A549 (cell line): ENCODE data around the gene SH3PXD2A. TPM values are rescaled to one million over a fixed set of nuclear protein-coding genes. Genes with fewer than 3 reads are reported as not detected.

Experiments used
- ATAC-seq, 2 experiments: fragments of 200-7000 bp in 1 of 2; fragments of >200 bp in 1 of 2; cut with Nextera tagmentation in 1 of 2; cut with Tn5 transposase in 1 of 2; 3 replicates each; pipeline versions ENCODE4 v1.8.0 to v1.9.1; 2018 to 2020; ENCODE audit warnings: mild to moderate bottlenecking in 1 of 2, moderate library complexity in 1 of 2
- CTCF ChIA-PET: fragments of 300-600 bp; sonication (Branson Sonifier 250); formaldehyde crosslinking; extraction: SDS; loops from one replicate; lab custom pipeline; 2021; ENCODE audit warnings: antibody characterized with exemption, inconsistent platforms; lab: Yijun Ruan, JAX
- POLR2A ChIA-PET: fragments of 350-600 bp; formaldehyde crosslinking; extraction: SDS; loops from one replicate; lab custom pipeline; 2021; ENCODE audit warnings: antibody characterized with exemption, inconsistent platforms; lab: Yijun Ruan, JAX
- DNase-seq, 2 experiments: peaks; one replicate each; pipeline versions ENCODE4 v3.0.0 to v3.0.0-alpha.2; 2011 to 2016; ENCODE audit warnings: low read depth in 1 of 2, low spot score in 1 of 2
- FAIRE-seq: peaks from 2 replicates; lab custom pipeline; 2011; peaks lifted over from hg19 to GRCh38; lab: Jason Lieb, UNC
- H3K27ac ChIP-seq, 2 experiments: fragments of >200 bp; sonication (Bioruptor Twin); formaldehyde crosslinking; 3 replicates each; pipeline ENCODE4 v1.5.1; 2016 to 2017
- H3K4me1 ChIP-seq: fragments of >200 bp; sonication (Bioruptor Twin); formaldehyde crosslinking; 3 replicates; pipeline ENCODE4 v1.6.1; 2016
- H3K4me2 ChIP-seq: fragments of >200 bp; sonication (Bioruptor Twin); formaldehyde crosslinking; 3 replicates; pipeline ENCODE4 v1.6.1; 2016
- H3K4me3 ChIP-seq: fragments of >200 bp; sonication (Bioruptor Twin); formaldehyde crosslinking; 3 replicates; pipeline ENCODE4 v1.5.1; 2016
- H3K9me3 ChIP-seq: fragments of >200 bp; sonication (Bioruptor Twin); formaldehyde crosslinking; 3 replicates; pipeline ENCODE4 v1.6.1; 2016
- ATOH8 ChIP-seq: fragments of 250-450 bp; sonication (Bioruptor Pico); IDR thresholded peaks from 2 replicates; pipeline ENCODE4 v1.5.0; 2020; ENCODE audit warnings: low read depth, mild to moderate bottlenecking, moderate library complexity
- BCL3 ChIP-seq: fragments of >200 bp; sonication (Bioruptor Twin); formaldehyde crosslinking; IDR thresholded peaks from 3 replicates; pipeline ENCODE4 v1.6.1; 2016
- CBX2 ChIP-seq: fragments of 200-600 bp; sonication (generic); IDR thresholded peaks from 2 replicates; pipeline ENCODE4 v1.6.1; 2016; ENCODE audit warnings: low read depth, mild to moderate bottlenecking, borderline replicate concordance
- CHD2 ChIP-seq: fragments of 150-350 bp; IDR thresholded peaks from 2 replicates; pipeline ENCODE4 v1.6.1; 2014; ENCODE audit warnings: low read length; ENCODE audit not compliant: partially characterized antibody
- CHD4 ChIP-seq: fragments of 200-600 bp; sonication (generic); IDR thresholded peaks from 2 replicates; pipeline ENCODE4 v1.6.1; 2016; ENCODE audit warnings: antibody characterized with exemption, mild to moderate bottlenecking, borderline replicate concordance
- EHF ChIP-seq: fragments of 250-450 bp; sonication (Bioruptor Pico); IDR thresholded peaks from 2 replicates; pipeline ENCODE4 v1.5.0; 2020; ENCODE audit warnings: mild to moderate bottlenecking
- FOXS1 ChIP-seq: fragments of 250-450 bp; sonication (Bioruptor Pico); IDR thresholded peaks from 2 replicates; pipeline ENCODE4 v1.5.0; 2020; ENCODE audit warnings: mild to moderate bottlenecking, moderate library complexity
- HES2 ChIP-seq: fragments of >200 bp; sonication (Bioruptor Twin); formaldehyde crosslinking; IDR thresholded peaks from 2 replicates; pipeline ENCODE4 v1.6.1; 2016
- HEYL ChIP-seq: fragments of 250-450 bp; sonication (Bioruptor Pico); IDR thresholded peaks from 2 replicates; pipeline ENCODE4 v1.8.0; 2021; ENCODE audit warnings: mild to moderate bottlenecking, moderate library complexity
- HMGXB4 ChIP-seq: fragments of 250-450 bp; sonication (Bioruptor Pico); IDR thresholded peaks from 2 replicates; pipeline ENCODE4 v1.5.0; 2021; ENCODE audit warnings: mild to moderate bottlenecking, moderate library complexity, borderline replicate concordance
- HOXA7 ChIP-seq: fragments of 250-450 bp; sonication (Bioruptor Pico); IDR thresholded peaks from 2 replicates; pipeline ENCODE4 v1.5.0; 2020; ENCODE audit warnings: mild to moderate bottlenecking, moderate library complexity
- HOXB13 ChIP-seq: fragments of 250-450 bp; sonication (Bioruptor Pico); IDR thresholded peaks from 2 replicates; pipeline ENCODE4 v1.5.0; 2020; ENCODE audit warnings: low read depth, mild to moderate bottlenecking, moderate library complexity
- JUN ChIP-seq, 2 experiments: fragments of >200 bp; sonication (Bioruptor Twin); formaldehyde crosslinking; IDR thresholded peaks; 2 replicates in 1 of 2; 3 replicates in 1 of 2; pipeline ENCODE4 v1.6.1; 2016 to 2017
- KDM1A ChIP-seq: fragments of 200-600 bp; sonication (generic); IDR thresholded peaks from 2 replicates; pipeline ENCODE4 v1.6.1; 2016; ENCODE audit warnings: low read depth, mild to moderate bottlenecking
- MAFK ChIP-seq: fragments of 450-650 bp; IDR thresholded peaks from 2 replicates; pipeline ENCODE4 v1.6.1; 2014; ENCODE audit not compliant: partially characterized antibody
- NFE2L2 ChIP-seq: fragments of 150-350 bp; conservative IDR thresholded peaks from 2 replicates; pipeline ENCODE4 v1.6.1; 2014; ENCODE audit warnings: low read length
- NPAS2 ChIP-seq: fragments of 250-450 bp; sonication (Bioruptor Pico); IDR thresholded peaks from 2 replicates; pipeline ENCODE4 v1.8.0; 2022; ENCODE audit warnings: mild to moderate bottlenecking, moderate library complexity, borderline replicate concordance
- NR3C1 ChIP-seq: fragments of >200 bp; sonication (Bioruptor Twin); formaldehyde crosslinking; IDR thresholded peaks from 3 replicates; pipeline ENCODE4 v1.6.1; 2017
- RARB ChIP-seq: fragments of 250-450 bp; sonication (Bioruptor Pico); IDR thresholded peaks from 2 replicates; pipeline ENCODE4 v1.8.0; 2021; ENCODE audit warnings: mild to moderate bottlenecking, moderate library complexity
- REST ChIP-seq: fragments of 200-600 bp; sonication (generic); IDR thresholded peaks from 2 replicates; pipeline ENCODE4 v1.6.1; 2016; ENCODE audit warnings: antibody characterized with exemption, mild to moderate bottlenecking, moderate library complexity
- SREBF2 ChIP-seq: fragments of 450-650 bp; IDR thresholded peaks from 2 replicates; pipeline ENCODE4 v1.6.1; 2014; ENCODE audit warnings: mild to moderate bottlenecking, moderate library complexity
- TP53 ChIP-seq: fragments of 250-450 bp; sonication (Bioruptor Pico); IDR thresholded peaks from 2 replicates; pipeline ENCODE4 v1.5.0; 2021; ENCODE audit warnings: mild to moderate bottlenecking, moderate library complexity
- USF2 ChIP-seq: fragments of 450-650 bp; IDR thresholded peaks from 2 replicates; pipeline ENCODE4 v1.6.1; 2014; ENCODE audit warnings: antibody characterized with exemption
- ZC3H11A ChIP-seq: fragments of 450-650 bp; IDR thresholded peaks from 2 replicates; pipeline ENCODE4 v1.6.1; 2014; ENCODE audit warnings: antibody characterized with exemption, mild to moderate bottlenecking
- ZNF302 ChIP-seq: fragments of 250-450 bp; sonication (Bioruptor Pico); IDR thresholded peaks from 2 replicates; pipeline ENCODE4 v1.9.0; 2021; ENCODE audit warnings: inconsistent platforms, mild to moderate bottlenecking, moderate library complexity
- WGBS: methylation state at CpG from one replicate; pipeline ENCODE4 v1.1.6; 2017; ENCODE audit errors: missing lambda C conversion rate; 5-methylcytosine and 5-hydroxymethylcytosine counted together
- polyA plus RNA-seq, 4 experiments: library from polyadenylated mRNA; depleted of rRNA in 3 of 4; stranded (reverse); fragments of >200 nt; fragmentation: RNase III in 1 of 4; extraction: RNeasy Plus Mini Kit Qiagen cat#74134 plus additional on column Dnase treatment in 1 of 4; gene quantifications; 2 replicates in 3 of 4; 3 replicates in 1 of 4; pipeline ENCODE4 v1.2.3, GENCODE V29; 2011 to 2017

The SH3PXD2A gene
- polyA plus RNA-seq, 2 of the 4 experiments (the other 2 are of a cell fraction): 2.4 to 3.9 TPM

GRCh38 chr10:103768345-103768744 is 87.0 kb downstream of the SH3PXD2A start:
- POLR2A ChIA-PET: no interaction called here
- Histone ChIP-seq H3K9me3 (no peaks in the 10 kb centered on the region), H3K4me2 (no peak overlapping the region), H3K4me1 (peaks cover 40% of the 10 kb centered on the region), H3K4me3 (no peak overlapping the region), H3K27ac (no peak overlapping the region)
- DNase-seq (no peak), ATAC-seq (no peak), FAIRE-seq (no peak)
- CTCF ChIA-PET: interaction anchor here (1.6 kb wide), 1 partner anchor 55 kb away, joined by 4 read pairs; no protein-coding TSS in a partner anchor
- 91% methylated on average over 11 of the region's 11 CpGs for WGBS
- TF ChIP-seq HOXB13 (CRISPR knock-in tag) (no peak), HEYL (CRISPR knock-in tag) (no peak), BCL3 (no peak), MAFK (no peak), NFE2L2 (no peak), ZC3H11A (no peak), SREBF2 (no peak), ZNF302 (CRISPR knock-in tag) (no peak), HOXA7 (CRISPR knock-in tag) (no peak), KDM1A (no peak), NR3C1 (no peak), CBX2 (no peak), ATOH8 (CRISPR knock-in tag) (no peak), CHD4 (no peak), HES2 (no peak), EHF (no peak), RARB (CRISPR knock-in tag) (no peak)

GRCh38 chr10:103767756-103768155 is 87.6 kb downstream of the SH3PXD2A start:
- WGBS: 89% methylated on average over 1 of the region's 1 CpG
- CTCF ChIA-PET: interaction anchor here (1.7 kb wide), 1 partner anchor 9 kb away, joined by 4 read pairs; no protein-coding TSS in a partner anchor
- FAIRE-seq (no peak), DNase-seq (no peak)
- peaks cover 43% of the 10 kb centered on the region for H3K4me1 ChIP-seq
- H3K4me2 ChIP-seq: no peak overlapping the region
- no peak overlapping the region for H3K4me3 ChIP-seq
- TF ChIP-seq TP53 (CRISPR knock-in tag): no peak
- TF ChIP-seq NPAS2: no peak
- no peak for TF ChIP-seq FOXS1 (CRISPR knock-in tag)
- TF ChIP-seq USF2: 0 out of 2 replicates have a peak, but pooled peaks have one; percentile 19
- TF ChIP-seq REST: no peak
- no peak for TF ChIP-seq JUN (IDR thresholded peaks at IDR 0.05)
- no peak for TF ChIP-seq CHD2
- no peak for TF ChIP-seq HMGXB4 (CRISPR knock-in tag)
- TF ChIP-seq, all 56 proteins: peak for 1
- ATAC-seq: no peak
- POLR2A ChIA-PET: no interaction called here
- no peak overlapping the region for H3K27ac ChIP-seq
- H3K9me3 ChIP-seq: no peaks in the 10 kb centered on the region
